HG03520 (cell line): Measurements from ENCODE around the gene MPIG6B.

ENCODE experiments used
- ATAC-seq: cut with Tn5 transposase; IDR thresholded peaks from one replicate; pipeline ENCODE4 v1.9.1; 2021; ENCODE audit warnings: mild to moderate bottlenecking, moderate library complexity; ENCODE audit not compliant: unreplicated experiment

The MPIG6B gene

DNA sequence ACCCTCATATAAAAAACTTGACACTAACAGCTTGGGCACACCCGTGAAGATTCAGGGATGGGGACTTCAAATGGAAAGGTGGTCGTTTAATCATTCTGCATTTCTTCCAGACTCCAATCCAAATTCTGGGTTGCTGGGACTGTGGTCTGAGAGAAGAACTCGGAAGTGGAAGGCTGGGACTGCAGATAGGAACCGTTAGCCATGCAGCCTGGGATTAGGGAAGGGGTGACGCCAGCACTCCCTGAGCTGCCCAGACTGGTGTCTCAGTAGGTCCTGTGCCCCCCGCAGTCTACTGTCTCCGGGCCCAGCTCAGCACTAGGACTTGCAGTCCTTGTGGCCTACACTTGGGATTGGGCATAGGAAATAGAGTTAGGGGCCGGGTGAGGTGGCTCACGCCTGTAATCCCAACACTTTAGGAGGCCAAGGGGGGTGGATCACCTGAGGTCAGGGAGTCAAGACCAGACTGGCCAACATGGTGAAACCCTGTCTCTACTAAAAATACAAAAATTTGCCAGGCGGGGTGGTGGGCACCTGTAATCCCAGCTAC, 13.7 kb downstream of the MPIG6B start:
- no peak for ATAC-seq

DNA sequence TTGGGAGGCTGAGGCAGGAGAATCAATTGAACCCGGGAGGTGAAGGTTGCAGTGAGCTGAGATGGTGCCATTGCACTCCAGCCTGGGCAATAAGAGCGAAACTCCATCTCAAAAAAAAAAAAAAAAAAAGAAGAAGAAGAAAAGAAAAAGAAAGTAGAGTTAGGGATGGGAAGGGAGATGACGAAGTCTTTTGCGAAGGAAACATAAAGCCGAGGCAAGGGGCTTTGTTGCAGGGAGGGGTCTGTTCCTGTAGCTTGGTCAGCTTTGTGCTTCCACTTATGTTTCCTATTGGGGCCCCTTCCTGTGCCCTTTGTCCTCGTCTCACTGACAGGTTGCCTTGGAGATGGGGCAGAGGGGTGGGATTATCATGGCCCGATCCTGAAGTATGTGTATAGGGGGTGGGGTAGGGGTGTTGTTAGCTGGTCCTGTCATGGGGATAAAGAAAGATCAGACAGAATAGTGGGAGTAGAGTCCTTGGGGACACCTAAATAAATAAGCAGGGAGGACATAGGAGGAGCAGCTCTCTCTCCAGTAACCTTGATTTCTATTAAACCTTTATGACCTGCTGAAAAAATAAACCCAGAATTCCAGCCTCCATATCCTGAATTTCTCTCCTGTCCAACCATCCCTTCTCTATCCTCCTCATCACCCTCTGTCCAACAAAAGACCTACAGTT, 14.3 kb downstream of the MPIG6B start:
- no peak for ATAC-seq

DNA sequence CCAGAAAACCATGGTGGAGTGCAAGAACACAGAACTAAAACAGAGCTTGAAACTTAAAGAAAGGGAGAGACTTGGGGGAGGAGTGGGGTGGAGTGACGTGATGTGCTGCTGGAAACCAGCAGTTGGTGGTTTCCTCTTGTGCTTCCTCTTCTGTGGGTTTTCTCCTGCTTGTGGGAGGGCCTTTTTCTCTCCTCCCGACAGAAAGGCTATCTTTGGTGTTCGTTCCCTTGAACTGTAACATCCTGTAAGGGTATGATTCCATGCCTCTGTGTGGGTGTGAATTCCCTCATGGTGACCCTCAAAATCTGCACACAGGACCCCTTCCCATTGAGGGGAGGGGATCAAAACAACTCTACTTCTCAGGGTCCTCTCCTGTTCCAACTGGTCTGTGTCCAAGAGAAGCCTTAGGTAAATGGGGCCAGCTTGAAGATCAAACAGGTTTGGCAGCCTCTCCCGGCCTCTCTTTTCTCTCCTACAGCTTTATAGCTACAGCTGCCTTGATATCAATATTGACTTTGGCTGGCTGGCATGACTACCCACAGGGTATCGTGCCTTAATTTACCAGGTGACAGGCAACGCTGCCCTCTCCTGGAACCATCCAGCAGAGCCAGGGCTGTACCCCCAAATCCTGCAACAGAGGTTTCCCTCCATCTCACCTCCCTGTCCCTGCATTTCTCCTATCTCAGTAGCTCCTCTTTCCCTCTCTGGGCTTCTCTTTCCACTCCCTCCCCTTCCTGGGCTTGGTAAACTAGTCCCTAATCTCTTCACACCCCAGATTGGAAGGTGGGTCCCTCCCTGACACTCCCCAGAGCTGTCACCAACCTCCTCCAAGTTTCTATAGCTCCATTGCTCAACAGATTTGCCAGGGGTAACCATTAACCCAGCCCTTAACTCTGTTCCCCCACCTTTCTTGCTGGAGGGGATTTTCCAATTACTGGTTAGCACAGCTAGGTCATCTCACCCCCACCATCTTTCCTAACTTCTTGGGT, 15.1 kb downstream of the MPIG6B start:
- no peak for ATAC-seq

DNA sequence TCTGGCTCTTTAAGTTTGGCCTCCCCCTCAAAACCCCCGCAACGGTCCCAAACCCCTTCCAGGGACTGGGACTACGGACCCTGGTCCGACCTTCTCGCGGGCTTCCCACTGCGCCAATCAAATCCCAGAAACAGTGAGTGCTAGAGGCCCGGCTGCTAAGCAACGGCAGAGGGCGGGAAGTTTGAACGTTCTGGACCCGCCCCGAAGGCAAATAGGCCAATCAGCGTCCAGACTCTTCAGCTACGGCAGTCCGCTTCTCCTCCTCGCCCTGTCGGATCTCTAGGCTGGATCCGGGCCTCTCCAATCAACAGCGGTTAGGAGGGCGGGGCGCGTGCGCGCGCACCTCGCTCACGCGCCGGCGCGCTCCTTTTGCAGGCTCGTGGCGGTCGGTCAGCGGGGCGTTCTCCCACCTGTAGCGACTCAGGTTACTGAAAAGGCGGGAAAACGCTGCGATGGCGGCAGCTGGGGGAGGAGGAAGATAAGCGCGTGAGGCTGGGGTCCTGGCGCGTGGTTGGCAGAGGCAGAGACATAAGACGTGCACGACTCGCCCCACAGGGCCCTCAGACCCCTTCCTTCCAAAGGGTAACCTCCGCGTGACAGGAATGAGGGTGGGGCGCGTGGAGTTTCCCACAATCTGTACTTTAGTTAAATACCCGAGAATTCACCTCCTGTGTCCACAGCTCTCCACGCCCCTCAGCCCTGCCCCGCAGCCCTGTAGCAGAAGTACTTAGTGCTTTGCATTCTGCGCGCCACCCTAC, 16.6 kb downstream of the MPIG6B start, which contains the start of gene MSH5:
Gene MSH5 (plus strand): TSS at position 367 of the 758 bp plus-strand sequence. CDS start 462 bp downstream, outside the sequence.
- peak; percentile 77 for ATAC-seq

DNA sequence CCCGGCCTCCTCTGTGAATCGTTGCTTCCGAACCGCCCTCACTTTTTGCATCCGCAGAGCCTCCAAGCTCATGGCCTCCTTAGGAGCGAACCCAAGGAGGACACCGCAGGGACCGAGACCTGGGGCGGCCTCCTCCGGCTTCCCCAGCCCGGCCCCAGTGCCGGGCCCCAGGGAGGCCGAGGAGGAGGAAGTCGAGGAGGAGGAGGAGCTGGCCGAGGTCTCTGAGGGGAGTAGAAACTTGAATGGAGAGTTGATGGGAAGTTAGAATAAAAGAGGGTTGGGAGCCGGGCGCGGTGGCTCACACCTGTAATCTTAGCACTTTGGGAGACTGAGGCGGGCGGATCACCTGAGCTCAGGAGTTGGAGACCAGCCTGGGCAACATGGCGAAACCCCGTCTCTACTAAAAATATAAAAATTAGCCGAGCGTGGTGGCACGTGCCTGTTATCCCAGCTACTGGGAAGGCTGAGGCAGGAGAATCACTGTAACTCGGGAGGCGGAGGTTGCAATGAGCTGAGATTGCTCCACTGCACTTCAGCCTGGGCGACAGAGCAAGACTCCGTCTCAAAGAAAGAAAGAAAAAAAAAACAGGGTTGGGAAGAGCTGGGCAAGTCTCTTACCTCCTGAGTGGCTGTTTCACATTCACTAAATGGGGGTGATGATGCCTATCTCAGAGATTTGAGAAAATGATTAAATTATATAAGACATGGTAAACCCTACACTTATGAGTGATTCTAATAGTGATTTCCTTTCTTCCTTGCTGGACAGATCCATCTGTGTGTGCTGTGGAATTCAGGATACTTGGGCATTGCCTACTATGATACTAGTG, 17.4 kb downstream of the MPIG6B start:
- ATAC-seq: no peak

DNA sequence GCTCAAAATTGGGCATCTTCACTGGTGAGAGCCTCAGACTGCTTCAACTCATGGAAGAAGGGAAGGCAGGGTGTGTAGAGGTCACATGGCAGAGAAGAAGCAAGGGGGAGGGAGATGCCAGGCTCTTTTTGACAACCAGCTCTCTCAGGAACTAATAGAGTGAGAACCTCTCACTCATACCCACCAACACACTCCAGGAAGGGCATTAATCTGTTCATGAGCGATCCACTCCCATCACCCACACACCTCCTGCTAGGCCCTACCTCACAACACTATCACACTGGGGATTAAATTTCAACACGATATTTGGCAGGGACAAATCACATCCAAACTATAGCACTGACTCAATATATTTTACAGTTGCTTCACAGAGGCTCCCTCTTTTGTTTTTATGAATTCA, 18.6 kb downstream of the MPIG6B start:
- ATAC-seq: no peak

DNA sequence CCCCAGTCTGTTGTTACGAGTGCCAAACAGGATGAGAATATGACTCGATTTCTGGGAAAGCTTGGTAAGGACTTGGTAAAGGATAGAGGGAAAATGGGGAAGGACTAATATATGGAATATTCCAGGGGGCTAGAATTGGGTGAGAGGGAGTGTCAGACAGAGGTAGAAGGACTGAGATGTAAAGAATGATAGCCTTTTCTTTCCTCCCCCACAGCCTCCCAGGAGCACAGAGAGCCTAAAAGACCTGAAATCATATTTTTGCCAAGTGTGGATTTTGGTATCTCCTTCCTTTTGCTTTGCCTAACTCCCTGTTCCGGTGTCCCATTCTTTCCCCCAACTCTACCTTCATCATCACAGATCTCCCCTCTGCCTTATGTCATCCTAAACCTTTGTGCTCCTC, 19.7 kb downstream of the MPIG6B start:
- ATAC-seq: no peak

DNA sequence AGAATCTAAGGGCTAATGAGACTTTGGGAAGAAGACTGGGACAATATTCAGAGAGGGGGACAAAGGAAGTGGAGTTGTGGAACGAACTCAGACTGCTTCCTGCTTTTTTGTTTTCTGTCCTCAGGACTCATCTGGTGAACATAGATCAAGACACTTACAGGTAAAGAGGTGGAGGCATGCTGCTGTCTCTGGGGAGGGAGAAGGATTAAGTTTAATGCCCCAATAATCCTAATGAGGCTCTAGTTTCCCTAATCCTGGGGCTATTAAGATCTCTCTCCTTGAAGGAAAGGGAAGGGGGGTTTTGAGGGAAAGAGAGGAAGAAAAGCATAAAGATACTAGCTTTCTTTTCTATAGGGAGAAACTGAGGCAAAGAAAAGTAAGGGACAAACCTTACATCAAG, 21.2 kb downstream of the MPIG6B start:
- ATAC-seq: no peak

DNA sequence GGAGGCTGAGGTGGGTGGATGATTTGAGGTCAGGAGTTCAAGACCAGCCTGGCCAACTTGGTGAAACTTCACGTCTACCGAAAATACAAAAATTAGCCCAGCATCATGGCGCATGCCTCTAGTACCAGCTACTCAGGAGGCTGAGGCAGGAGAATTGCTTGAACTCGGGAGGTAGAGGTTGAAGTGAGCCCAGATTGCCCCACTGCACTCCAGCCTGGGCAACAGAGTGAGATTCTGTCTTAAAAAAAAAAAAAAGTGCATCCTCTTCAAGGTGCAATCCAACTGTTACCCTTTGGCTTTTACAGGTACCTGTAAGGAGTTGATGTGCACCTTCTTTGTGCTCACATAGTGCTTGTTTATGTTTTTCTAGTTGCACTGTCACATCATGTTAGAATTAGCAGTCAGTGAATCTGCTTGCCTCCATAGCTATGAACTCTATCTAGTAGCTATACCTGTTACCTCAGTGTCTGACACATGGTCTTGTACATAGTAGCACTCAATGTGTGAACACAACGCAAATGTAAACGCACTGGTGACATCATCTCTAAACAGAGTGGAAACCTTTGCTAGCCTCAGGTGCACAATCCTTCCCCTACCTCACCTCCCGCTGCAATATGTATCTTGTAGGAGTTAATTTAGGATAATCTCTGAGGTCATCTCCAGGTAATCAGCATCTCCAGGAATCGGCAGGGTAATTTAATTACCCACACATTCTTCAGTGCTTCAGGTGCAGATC, 26.3 kb downstream of the MPIG6B start:
- ATAC-seq: no peak

DNA sequence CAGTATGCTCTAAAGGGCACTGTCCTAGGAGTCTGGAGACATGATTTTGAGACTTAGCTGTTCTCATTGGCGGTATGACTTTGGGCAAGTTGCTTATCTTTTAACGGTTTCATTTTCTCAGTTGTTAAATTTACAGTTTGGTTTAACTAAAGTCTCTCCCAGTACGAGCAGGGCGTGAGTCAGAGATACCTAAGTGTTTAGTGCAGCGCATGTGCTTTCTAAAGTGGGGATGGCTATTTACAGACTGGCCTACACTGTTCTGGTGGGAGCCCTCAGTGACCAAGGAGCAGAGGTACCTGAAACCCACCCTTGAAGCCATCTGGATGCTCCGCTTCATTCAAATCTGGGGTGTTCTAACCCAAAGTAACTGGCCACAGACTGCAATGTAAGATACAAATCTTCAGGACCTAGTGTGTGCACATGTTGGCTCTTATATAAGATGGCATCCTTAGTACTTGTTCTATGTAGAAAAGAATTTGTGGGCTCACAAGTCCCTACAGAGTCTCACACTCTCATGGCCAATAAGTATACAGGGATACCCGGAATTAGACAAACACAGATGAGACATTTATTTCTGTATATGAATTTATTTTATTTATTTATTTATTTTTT, 27.3 kb downstream of the MPIG6B start:
- ATAC-seq: no peak

DNA sequence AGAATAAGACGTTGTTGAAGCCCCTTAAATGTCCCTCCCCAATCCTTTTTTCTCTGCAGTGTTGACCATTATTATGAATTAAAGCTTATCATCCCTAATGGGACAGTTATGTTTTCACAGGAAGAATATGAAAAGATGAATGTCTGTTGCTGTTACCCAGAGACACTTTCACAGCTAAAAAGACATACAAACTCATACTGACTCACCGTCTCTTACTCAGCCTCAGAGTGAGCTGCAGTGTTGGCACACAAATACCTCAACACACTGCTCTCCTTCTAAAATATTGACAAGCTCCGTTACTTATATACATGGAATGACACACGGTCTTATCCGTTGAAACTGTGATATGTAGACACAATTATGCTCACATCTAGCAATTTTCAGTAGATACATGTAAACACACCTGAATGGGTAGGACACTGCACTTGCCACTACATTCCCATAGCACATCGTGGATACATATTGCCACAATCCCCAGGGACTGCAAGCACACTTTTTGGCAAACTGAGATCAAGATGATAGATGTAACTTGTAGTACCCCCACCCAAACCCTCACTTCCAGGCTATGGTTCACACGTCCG, 29.7 kb downstream of the MPIG6B start:
- no peak for ATAC-seq

DNA sequence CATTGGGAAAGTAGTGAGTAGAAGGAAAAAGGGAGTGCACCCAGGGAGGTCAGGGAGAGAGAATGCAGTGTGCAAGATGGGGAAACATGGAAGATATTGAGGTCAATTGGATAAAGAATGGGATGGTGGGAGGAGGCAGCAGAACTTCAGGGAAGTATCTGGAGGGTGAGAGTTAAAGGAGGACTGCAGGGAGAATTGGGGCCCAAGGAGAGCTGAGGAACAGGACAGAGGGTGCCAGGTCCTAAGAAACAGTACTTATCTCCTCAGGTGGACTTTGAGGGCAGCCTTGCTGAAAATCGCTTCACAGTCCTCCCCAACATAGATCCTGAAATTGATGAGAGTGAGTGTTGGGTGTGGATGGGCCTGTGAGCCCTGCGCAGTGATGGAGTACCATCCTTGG, 35.1 kb downstream of the MPIG6B start:
- ATAC-seq: no peak

DNA sequence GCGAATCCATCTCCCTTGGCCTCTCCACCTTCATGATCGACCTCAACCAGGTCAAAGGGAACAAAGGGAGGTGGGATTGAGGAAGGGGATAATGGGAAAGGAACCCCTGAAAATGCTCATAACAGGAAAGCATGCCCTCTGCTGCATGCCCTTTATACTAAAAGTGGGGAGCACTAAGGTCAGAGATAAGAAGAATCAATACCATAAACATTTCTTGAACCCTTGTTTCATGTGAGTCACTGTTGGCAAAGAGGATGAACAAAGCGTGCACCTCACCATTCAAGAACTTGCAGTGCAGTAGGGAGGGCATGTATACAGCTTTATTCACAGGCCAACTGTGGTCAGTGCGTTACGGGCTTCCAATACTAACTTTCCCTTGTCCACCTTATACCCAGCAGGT, 37.6 kb downstream of the MPIG6B start:
- no peak for ATAC-seq

DNA sequence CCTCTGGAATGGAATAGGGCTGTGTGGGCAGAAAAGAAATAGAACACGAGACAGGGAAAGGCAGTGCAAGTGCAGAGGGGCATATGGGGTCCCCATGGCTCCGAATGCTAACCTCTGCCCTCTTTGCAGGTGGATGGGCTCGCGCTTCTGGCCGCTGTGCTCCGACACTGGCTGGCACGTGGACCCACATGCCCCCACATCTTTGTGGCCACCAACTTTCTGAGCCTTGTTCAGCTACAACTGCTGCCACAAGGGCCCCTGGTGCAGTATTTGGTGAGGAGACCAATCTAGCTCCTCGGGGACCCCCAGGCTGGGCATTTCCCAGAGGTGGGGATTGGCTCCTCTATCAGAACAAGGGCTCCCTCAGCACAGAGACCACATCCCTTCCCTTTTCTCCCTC, 38.2 kb downstream of the MPIG6B start:
- no peak for ATAC-seq

DNA sequence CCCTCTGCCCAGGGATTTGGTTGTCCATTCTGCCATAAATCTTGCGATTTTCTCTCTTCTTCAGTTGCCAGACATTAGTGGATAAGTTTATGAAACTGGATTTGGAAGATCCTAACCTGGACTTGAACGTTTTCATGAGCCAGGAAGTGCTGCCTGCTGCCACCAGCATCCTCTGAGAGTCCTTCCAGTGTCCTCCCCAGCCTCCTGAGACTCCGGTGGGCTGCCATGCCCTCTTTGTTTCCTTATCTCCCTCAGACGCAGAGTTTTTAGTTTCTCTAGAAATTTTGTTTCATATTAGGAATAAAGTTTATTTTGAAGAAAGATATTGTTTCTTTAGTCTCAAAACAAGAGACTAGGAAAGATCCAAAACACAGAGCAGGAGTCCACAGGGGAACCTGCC, 39.2 kb downstream of the MPIG6B start, which contains the start of gene SAPCD1:
Gene SAPCD1 (plus strand): TSS at position 301 of the 400 bp plus-strand sequence. CDS start 399 bp downstream, outside the sequence.
- no peak for ATAC-seq

DNA sequence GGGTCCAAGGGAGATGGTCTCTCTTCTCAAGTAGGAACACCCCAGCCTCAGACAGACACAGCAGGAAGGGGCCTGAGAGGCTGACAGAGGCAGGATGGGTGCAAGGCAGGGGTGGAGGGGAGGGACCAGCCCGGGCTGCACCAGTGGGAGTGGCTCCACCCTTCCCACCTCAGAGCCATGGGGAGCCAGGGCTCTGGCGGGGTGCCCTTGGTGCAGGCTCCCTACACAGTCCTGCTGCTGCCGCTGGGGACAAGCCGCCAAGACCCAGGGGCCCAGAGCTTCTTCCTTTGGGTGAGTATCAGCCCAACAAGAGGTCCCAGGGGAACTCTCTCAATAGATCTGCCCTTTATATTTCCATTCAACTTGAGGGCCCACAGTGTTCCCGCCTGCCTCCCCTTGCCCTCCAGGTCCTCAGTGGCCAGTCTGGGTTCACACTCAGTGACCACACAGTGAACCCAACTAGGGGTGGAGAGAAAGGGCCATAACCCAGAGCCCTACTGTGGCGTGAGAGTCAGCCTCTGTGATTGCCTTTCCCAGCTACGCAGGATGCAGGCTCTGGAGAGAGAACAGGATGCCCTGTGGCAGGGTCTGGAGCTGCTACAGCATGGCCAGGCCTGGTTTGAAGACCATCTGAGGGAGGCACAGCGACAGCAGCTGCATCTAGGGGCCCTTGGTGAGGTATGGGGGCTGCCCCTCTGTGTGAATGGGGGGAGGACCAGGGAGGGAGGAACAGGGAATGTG, 39.9 kb downstream of the MPIG6B start:
- ATAC-seq: no peak

DNA sequence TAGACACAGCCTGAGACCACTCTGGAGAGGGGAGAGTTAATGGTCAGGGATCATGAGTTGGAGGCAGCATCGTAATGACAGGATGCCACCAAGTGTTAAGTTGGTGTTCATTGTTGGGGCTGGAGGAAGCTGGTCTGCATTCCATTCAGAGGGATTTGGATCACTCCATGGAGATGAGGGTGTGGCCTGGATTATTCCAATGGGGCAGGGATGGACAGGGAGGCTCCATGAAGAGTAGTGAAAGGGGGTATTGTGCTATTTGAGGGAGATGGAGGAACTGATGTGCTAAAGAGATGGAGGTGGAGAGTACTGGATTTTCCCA, 40.4 kb downstream of the MPIG6B start:
- no peak for ATAC-seq

DNA sequence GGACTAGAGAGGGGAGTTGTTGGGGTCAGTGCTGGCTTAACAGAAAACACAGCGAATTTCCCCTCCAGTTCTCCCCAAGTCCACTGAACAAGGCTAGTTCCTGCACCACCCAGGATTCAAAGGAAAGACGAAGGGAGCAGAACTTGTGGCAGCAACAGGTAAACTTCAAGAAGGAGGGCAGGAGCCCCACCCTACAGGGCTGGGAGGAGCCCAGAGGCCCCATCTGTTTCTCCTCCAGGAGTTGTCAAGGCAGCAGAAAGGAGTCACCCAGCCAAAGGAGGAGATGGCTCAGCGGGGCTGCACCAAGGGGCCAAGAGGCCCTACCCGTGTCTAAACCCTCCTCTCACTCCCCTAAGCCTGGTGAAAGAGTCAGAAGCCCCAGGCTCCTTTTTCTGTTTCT, 41.0 kb downstream of the MPIG6B start:
- ATAC-seq: no peak
